Activated CD4-positive, alpha-beta memory T cell treated with anti-CD3 and anti-CD28 coated beads, Interleukin-2, amount 10 ng/mL, durations not matched to agents 7 days and 5 days (primary cell): Measurements from ENCODE around the gene POC1A. TPM values are rescaled to one million over a fixed set of nuclear protein-coding genes. Genes with fewer than 3 reads are reported as not detected.

Experiments
- CTCF ChIA-PET: fragments of 350-600 bp; sonication (Branson Sonifier 250); formaldehyde crosslinking; loops from one replicate; lab custom pipeline; 2021; ENCODE audit warnings: antibody characterized with exemption, inconsistent platforms; lab: Charles Lee
- POLR2A ChIA-PET: fragments of 350-600 bp; sonication (Branson Sonifier 250); formaldehyde crosslinking; loops from one replicate; lab custom pipeline; 2021; ENCODE audit warnings: antibody characterized with exemption; lab: Charles Lee
- DNase-seq: peaks from one replicate; pipeline ENCODE4 v3.0.0-alpha.2; 2020
- H3K27ac Mint-ChIP-seq: one replicate; pipeline ENCODE4 v1.8.0; 2021; ENCODE audit warnings: mild to moderate bottlenecking, mixed read lengths
- H3K27me3 Mint-ChIP-seq: one replicate; pipeline ENCODE4 v1.8.0; 2021; ENCODE audit warnings: mixed read lengths
- H3K36me3 Mint-ChIP-seq: one replicate; pipeline ENCODE4 v1.8.0; 2021; ENCODE audit warnings: low read depth, mixed read lengths
- H3K4me1 Mint-ChIP-seq: one replicate; pipeline ENCODE4 v1.8.0; 2021; ENCODE audit warnings: mixed read lengths
- H3K4me3 Mint-ChIP-seq: one replicate; pipeline ENCODE4 v1.8.0; 2021; ENCODE audit warnings: mild to moderate bottlenecking, mixed read lengths
- H3K9me3 Mint-ChIP-seq: one replicate; pipeline ENCODE4 v1.8.0; 2021; ENCODE audit warnings: mixed read lengths
- total RNA-seq, 2 experiments: library from RNA; stranded (reverse); gene quantifications; one replicate each; pipeline ENCODE4 v1.2.3, GENCODE V29; 2021

Gene POC1A
- total RNA-seq, 2 experiments from 2014 or later: 24.8 to 25.6 TPM

DNA sequence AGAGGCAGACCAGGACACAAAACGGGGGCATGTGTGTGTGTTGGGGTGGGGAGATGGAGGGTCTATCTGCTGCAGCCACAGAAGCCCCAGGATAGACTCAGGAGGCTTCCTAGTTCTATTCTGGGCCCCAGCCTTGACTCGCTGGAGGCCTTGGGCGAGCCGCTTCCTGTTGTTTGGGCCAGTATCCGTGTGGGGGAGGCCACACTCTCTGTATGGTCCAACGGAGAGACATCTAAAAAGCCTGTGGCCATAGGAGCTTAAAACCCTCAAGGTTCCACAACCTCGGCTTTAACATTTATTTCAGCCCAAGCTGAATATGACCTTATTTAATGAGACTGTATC is 32.8 kb downstream of the POC1A start:
- no peaks in the 10 kb centered on the region for H3K9me3 Mint-ChIP-seq
- ChIA-PET POLR2A (interaction anchor here (1.7 kb wide), 2 partner anchors 68 to 120 kb away, joined by 6 to 7 read pairs; no protein-coding TSS in a partner anchor), CTCF (interaction anchor here (0.9 to 6.3 kb wide), 5 partner anchors 37 to 179 kb away, joined by 3 to 54 read pairs (median 9); partner anchors contain the start of gene PARP3)
- DNase-seq: no peak
- H3K36me3 Mint-ChIP-seq: peaks cover 29% of the 10 kb centered on the region
- H3K4me3 Mint-ChIP-seq: no peak overlapping the region
- H3K27ac Mint-ChIP-seq: peak overlapping the region; percentile 71
- H3K4me1 Mint-ChIP-seq: peaks cover 15% of the 10 kb centered on the region
- no peaks in the 10 kb centered on the region for H3K27me3 Mint-ChIP-seq

DNA sequence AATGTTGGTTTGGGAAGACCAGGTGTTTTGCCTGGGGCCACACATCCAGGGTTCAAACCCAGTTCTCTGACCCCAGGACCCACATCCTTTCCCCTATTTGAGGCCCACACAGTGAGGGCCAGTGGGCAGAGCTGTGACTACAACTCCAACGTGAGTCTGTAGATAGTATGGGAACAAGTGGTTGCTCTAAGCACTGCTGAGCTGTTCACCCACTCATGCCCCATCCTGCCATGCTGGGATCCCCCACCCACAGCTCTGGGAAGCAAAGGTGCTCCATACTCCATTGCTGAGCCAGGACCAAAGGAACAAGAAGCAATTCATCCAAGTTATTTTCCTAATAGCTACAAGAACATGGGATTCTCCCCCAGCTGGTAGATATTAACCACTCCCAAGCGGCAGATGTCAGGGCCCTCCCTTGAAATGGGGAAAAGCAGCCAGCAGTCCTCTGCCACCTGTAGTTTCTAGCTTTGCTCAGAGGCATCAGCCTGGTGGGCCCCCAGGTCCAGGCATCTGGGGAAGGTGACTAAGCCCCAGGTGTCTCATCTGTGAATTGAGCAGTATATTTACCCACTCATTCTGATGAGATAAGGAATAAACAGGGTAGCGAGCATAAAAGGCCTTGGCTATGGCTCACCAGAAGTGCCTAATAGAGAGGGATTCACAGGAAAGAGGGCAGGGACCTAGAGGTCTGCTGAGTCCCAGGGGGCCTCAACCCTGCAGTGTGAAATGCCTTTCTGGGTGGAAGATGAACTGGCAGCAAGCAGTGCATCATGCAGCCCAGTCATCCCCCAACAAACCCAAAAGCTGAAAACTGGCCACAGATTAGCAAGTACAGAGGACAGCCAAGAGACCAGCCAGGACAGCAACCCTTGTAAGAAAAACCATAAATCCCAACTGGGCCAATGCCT is 33.4 kb downstream of the POC1A start:
- ChIA-PET POLR2A (interaction anchor here (1.0 to 1.7 kb wide), 2 partner anchors 68 to 125 kb away, joined by 4 to 6 read pairs; partner anchors contain the start of gene RPL29), CTCF (interaction anchor here (0.6 to 6.3 kb wide), 9 partner anchors 21 to 178 kb away, joined by 3 to 54 read pairs (median 4); partner anchors contain the start of genes PARP3 and RPL29)
- peak overlapping the region; percentile 71 for H3K27ac Mint-ChIP-seq

GRCh38 chr3:52119826-52120225 is 34.4 kb downstream of the POC1A start:
- Mint-ChIP-seq H3K4me1 (peaks cover 15% of the 10 kb centered on the region), H3K9me3 (no peaks in the 10 kb centered on the region), H3K27me3 (no peaks in the 10 kb centered on the region), H3K27ac (no peak overlapping the region), H3K4me3 (no peak overlapping the region), H3K36me3 (peaks cover 19% of the 10 kb centered on the region)
- ChIA-PET CTCF (interaction anchor here (0.6 to 6.3 kb wide), 4 partner anchors 66 to 177 kb away, joined by 3 to 54 read pairs (median 6); no protein-coding TSS in a partner anchor), POLR2A (interaction anchor here (1.0 kb wide), 1 partner anchor 124 kb away, joined by 4 read pairs; the partner anchor contains the start of gene RPL29)
- DNase-seq: no peak

More for the DNA sequence above, 33.4 kb downstream of the POC1A start:
- Mint-ChIP-seq H3K4me3 (no peak overlapping the region), H3K9me3 (no peaks in the 10 kb centered on the region), H3K4me1 (peaks cover 15% of the 10 kb centered on the region), H3K27me3 (no peaks in the 10 kb centered on the region), H3K36me3 (peaks cover 25% of the 10 kb centered on the region)
- DNase-seq: no peak

- DNase-seq: no peak
- ChIA-PET POLR2A (interaction anchor here (1.7 kb wide), 1 partner anchor 10 kb away, joined by 4 read pairs; no protein-coding TSS in a partner anchor), CTCF (interaction anchor here (2.2 to 6.3 kb wide), 2 partner anchors 65 to 117 kb away, joined by 8 to 54 read pairs; no protein-coding TSS in a partner anchor)
- H3K27me3 Mint-ChIP-seq: no peaks in the 10 kb centered on the region
- H3K36me3 Mint-ChIP-seq: peaks cover 19% of the 10 kb centered on the region
- peaks cover 15% of the 10 kb centered on the region for H3K4me1 Mint-ChIP-seq
- no peak overlapping the region for H3K27ac Mint-ChIP-seq
- H3K9me3 Mint-ChIP-seq: no peaks in the 10 kb centered on the region
- H3K4me3 Mint-ChIP-seq: no peak overlapping the region
Observed at GRCh38 chr3:52119099-52119498, 35.1 kb downstream of the POC1A start.

- Mint-ChIP-seq H3K4me1 (peaks cover 15% of the 10 kb centered on the region), H3K4me3 (no peak overlapping the region), H3K27ac (no peak overlapping the region), H3K27me3 (no peaks in the 10 kb centered on the region), H3K36me3 (peaks cover 18% of the 10 kb centered on the region), H3K9me3 (no peaks in the 10 kb centered on the region)
- ChIA-PET CTCF (interaction anchor here (0.9 to 1.7 kb wide), 4 partner anchors 65 to 136 kb away, joined by 3 to 5 read pairs (median 3); partner anchors contain the start of gene ACY1), POLR2A (interaction anchor here (1.4 to 1.7 kb wide), 2 partner anchors 9 to 65 kb away, joined by 3 to 4 read pairs; no protein-coding TSS in a partner anchor)
- no peak for DNase-seq
Observed at GRCh38 chr3:52118156-52118875, 35.9 kb downstream of the POC1A start.

- Mint-ChIP-seq H3K4me1 (peaks cover 15% of the 10 kb centered on the region), H3K4me3 (no peak overlapping the region), H3K9me3 (no peaks in the 10 kb centered on the region), H3K27me3 (no peaks in the 10 kb centered on the region), H3K27ac (no peak overlapping the region), H3K36me3 (peaks cover 13% of the 10 kb centered on the region)
- CTCF ChIA-PET: interaction anchor here (0.9 to 1.7 kb wide), 4 partner anchors 64 to 135 kb away, joined by 3 to 5 read pairs (median 3); partner anchors contain the start of gene ACY1
- DNase-seq: no peak
- POLR2A ChIA-PET: interaction anchor here (1.4 to 1.7 kb wide), 2 partner anchors 8 to 64 kb away, joined by 3 to 4 read pairs; no protein-coding TSS in a partner anchor
Observed at GRCh38 chr3:52117537-52117936, 36.7 kb downstream of the POC1A start.

DNA sequence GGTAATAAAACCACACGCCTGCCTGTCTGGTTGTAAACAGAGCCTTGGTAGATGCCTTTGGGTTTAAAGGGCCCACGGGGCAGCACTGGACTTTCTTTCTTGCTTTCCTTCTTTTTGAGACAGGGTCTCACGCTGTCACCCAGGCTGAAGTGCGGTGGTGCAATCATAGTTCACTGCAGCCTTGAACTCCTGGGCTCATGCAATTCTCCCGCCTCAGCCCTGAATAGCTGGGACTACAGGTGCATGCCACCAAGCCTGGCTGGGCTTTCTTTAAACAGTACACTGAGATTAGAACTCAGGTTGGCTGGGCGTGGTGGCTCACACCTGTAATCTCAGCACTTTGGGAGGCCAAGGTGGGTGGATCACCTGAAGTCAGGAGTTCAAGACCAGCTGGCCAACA is 42.2 kb downstream of the POC1A start:
- CTCF ChIA-PET: interaction anchor here (1.0 kb wide), 1 partner anchor 111 kb away, joined by 3 read pairs; no protein-coding TSS in a partner anchor
- H3K27ac Mint-ChIP-seq: no peak overlapping the region
- no peaks in the 10 kb centered on the region for H3K9me3 Mint-ChIP-seq
- H3K4me3 Mint-ChIP-seq: no peak overlapping the region
- H3K27me3 Mint-ChIP-seq: no peaks in the 10 kb centered on the region
- peaks cover 2% of the 10 kb centered on the region for H3K36me3 Mint-ChIP-seq
- H3K4me1 Mint-ChIP-seq: peaks cover 1% of the 10 kb centered on the region
- POLR2A ChIA-PET: interaction anchor here (0.5 to 1.2 kb wide), 2 partner anchors 37 to 227 kb away, joined by 3 read pairs; no protein-coding TSS in a partner anchor
- DNase-seq: no peak

DNA sequence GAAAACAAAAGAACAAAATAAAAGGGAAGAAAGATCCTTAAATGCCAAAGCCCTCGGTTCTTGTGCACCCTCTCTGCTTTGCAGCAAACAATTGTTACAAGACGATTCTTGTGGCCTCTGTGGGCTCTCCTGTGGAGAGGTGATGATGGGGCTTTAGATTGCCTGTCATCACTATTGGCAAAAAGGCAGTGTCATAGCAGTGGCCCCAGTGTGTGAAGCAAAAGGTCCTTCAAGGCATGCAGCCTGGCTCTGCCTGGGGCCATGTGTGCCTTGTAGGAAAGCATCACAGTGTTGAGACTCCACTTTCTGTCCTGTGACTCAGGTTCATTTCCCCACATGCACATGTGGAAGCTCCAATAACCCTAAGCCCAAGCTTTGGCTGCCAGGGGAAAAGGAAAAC is 43.7 kb downstream of the POC1A start:
- H3K36me3 Mint-ChIP-seq: peaks cover 5% of the 10 kb centered on the region
- H3K4me1 Mint-ChIP-seq: peaks cover 1% of the 10 kb centered on the region
- no peaks in the 10 kb centered on the region for H3K9me3 Mint-ChIP-seq
- ChIA-PET POLR2A (no interaction called here), CTCF (no interaction called here)
- H3K27ac Mint-ChIP-seq: no peak overlapping the region
- no peak for DNase-seq
- no peak overlapping the region for H3K4me3 Mint-ChIP-seq
- H3K27me3 Mint-ChIP-seq: no peaks in the 10 kb centered on the region

DNA sequence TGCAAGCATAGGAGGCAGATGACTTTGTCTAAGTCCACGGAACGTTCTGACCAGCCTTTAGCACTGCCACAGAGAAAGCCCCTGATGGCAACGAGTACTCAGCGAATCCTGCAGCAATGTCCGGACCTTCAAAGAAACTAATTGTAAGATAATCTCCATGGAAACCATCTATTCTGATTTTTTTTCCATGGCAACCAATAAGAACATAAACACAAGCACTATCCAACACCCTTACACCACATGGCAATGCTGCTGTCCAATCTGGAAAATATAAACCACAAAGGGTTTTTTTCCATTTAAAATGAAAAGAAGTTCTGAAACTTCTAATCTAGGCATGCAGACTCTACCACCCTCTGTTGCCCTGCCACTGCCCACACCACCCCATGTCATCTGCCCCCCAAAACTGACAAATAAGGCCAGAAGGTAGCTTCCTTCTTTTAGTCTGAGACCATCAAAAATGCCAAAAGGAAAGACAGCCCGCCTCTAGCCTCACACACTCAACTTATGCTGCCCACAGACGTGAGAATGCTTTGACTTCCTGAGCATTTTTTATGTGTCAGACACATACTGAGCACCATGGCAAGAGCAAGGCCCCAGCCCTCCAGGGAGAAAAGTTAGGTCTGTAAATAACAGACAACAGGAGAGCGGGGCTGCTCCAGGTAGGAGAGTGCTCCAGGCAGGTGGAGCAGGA is 44.5 kb downstream of the POC1A start:
- H3K27me3 Mint-ChIP-seq: no peaks in the 10 kb centered on the region
- DNase-seq: no peak
- H3K4me1 Mint-ChIP-seq: peaks cover 1% of the 10 kb centered on the region
- H3K36me3 Mint-ChIP-seq: peaks cover 9% of the 10 kb centered on the region
- H3K4me3 Mint-ChIP-seq: no peak overlapping the region
- H3K9me3 Mint-ChIP-seq: no peaks in the 10 kb centered on the region
- ChIA-PET CTCF (no interaction called here), POLR2A (interaction anchor here (1.1 kb wide), 1 partner anchor 9 kb away, joined by 4 read pairs; no protein-coding TSS in a partner anchor)
- no peak overlapping the region for H3K27ac Mint-ChIP-seq

DNA sequence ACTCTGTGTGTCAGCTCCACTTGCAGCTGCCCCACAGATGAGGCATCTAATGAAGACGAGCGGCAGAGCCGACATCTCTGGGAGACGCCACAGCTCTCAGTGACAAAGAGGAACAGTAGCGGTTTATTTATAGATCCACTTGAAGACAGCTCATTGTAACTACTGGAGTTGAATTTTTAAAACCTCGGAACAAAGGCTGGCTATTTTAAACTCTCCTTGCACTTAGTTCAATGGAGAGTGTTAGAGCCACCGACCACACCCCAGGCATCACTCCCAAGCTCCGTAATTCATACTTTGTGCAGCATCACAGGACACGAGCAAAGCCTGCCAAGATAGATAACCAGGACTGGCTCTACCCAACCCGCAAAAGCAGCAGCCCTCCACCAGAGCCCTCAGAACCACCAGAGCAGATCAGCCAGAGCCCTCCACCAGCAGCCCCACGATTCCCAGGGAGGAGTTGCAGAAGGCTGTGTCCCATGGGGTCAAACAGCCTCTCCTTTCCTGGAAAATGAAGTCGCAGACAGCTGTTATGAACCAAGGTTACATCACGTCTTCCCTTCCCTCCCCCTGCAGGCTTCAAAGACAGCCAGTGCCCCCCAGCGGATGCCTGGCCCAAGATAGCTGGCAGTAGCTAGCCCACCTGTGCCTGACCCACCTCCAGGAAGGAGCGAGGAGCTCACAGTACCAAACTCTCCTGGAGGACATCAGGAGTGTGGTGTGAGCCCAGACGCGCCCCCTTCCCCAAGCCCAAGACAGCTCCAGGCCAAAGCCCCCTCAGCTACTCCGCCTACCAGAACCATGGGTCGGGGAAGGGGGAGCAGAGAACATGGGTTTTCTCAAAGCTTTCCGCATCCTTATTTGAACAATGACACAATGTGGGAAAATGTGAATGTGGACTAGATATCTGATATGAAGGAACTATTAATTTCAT is 45.7 kb downstream of the POC1A start:
- H3K9me3 Mint-ChIP-seq: no peaks in the 10 kb centered on the region
- POLR2A ChIA-PET: interaction anchor here (1.1 kb wide), 1 partner anchor 10 kb away, joined by 4 read pairs; no protein-coding TSS in a partner anchor
- no peak overlapping the region for H3K27ac Mint-ChIP-seq
- CTCF ChIA-PET: interaction anchor here (0.9 kb wide), 1 partner anchor 55 kb away, joined by 3 read pairs; no protein-coding TSS in a partner anchor
- H3K36me3 Mint-ChIP-seq: peaks cover 16% of the 10 kb centered on the region
- H3K27me3 Mint-ChIP-seq: no peaks in the 10 kb centered on the region
- H3K4me1 Mint-ChIP-seq: peaks cover 1% of the 10 kb centered on the region
- no peak overlapping the region for H3K4me3 Mint-ChIP-seq
- no peak for DNase-seq

- H3K27me3 Mint-ChIP-seq: no peaks in the 10 kb centered on the region
- DNase-seq: no peak
- peaks cover 24% of the 10 kb centered on the region for H3K36me3 Mint-ChIP-seq
- H3K27ac Mint-ChIP-seq: no peak overlapping the region
- H3K4me3 Mint-ChIP-seq: no peak overlapping the region
- ChIA-PET CTCF (no interaction called here), POLR2A (no interaction called here)
- peaks cover 2% of the 10 kb centered on the region for H3K9me3 Mint-ChIP-seq
- H3K4me1 Mint-ChIP-seq: peaks cover 1% of the 10 kb centered on the region
Observed at GRCh38 chr3:52106951-52107611, 47.1 kb downstream of the POC1A start.
